A549 (cell line): ENCODE results near the gene R3HDM2. TPM values are rescaled to one million over a fixed set of nuclear protein-coding genes. Genes with fewer than 3 reads are reported as not detected.

Experiments
- ATAC-seq, 2 experiments: fragments of 200-7000 bp in 1 of 2; fragments of >200 bp in 1 of 2; cut with Nextera tagmentation in 1 of 2; cut with Tn5 transposase in 1 of 2; 3 replicates each; pipeline versions ENCODE4 v1.8.0 to v1.9.1; 2018 to 2020; ENCODE audit warnings: mild to moderate bottlenecking in 1 of 2, moderate library complexity in 1 of 2
- CTCF ChIA-PET: fragments of 300-600 bp; sonication (Branson Sonifier 250); formaldehyde crosslinking; extraction: SDS; loops from one replicate; lab custom pipeline; 2021; ENCODE audit warnings: antibody characterized with exemption, inconsistent platforms; lab: Yijun Ruan, JAX
- POLR2A ChIA-PET: fragments of 350-600 bp; formaldehyde crosslinking; extraction: SDS; loops from one replicate; lab custom pipeline; 2021; ENCODE audit warnings: antibody characterized with exemption, inconsistent platforms; lab: Yijun Ruan, JAX
- DNase-seq, 2 experiments: peaks; one replicate each; pipeline versions ENCODE4 v3.0.0 to v3.0.0-alpha.2; 2011 to 2016; ENCODE audit warnings: low read depth in 1 of 2, low spot score in 1 of 2
- FAIRE-seq: peaks from 2 replicates; lab custom pipeline; 2011; peaks lifted over from hg19 to GRCh38; lab: Jason Lieb, UNC
- H3K27ac ChIP-seq, 2 experiments: fragments of >200 bp; sonication (Bioruptor Twin); formaldehyde crosslinking; 3 replicates each; pipeline ENCODE4 v1.5.1; 2016 to 2017
- H3K4me1 ChIP-seq: fragments of >200 bp; sonication (Bioruptor Twin); formaldehyde crosslinking; 3 replicates; pipeline ENCODE4 v1.6.1; 2016
- H3K4me2 ChIP-seq: fragments of >200 bp; sonication (Bioruptor Twin); formaldehyde crosslinking; 3 replicates; pipeline ENCODE4 v1.6.1; 2016
- H3K4me3 ChIP-seq: fragments of >200 bp; sonication (Bioruptor Twin); formaldehyde crosslinking; 3 replicates; pipeline ENCODE4 v1.5.1; 2016
- H3K9me3 ChIP-seq: fragments of >200 bp; sonication (Bioruptor Twin); formaldehyde crosslinking; 3 replicates; pipeline ENCODE4 v1.6.1; 2016
- BCL3 ChIP-seq: fragments of >200 bp; sonication (Bioruptor Twin); formaldehyde crosslinking; IDR thresholded peaks from 3 replicates; pipeline ENCODE4 v1.6.1; 2016
- BHLHE40 ChIP-seq: IDR thresholded peaks from 2 replicates; pipeline ENCODE4 v1.6.1; 2012; ENCODE audit warnings: low read depth, low read length, inconsistent platforms
- CHD4 ChIP-seq: fragments of 200-600 bp; sonication (generic); IDR thresholded peaks from 2 replicates; pipeline ENCODE4 v1.6.1; 2016; ENCODE audit warnings: antibody characterized with exemption, mild to moderate bottlenecking, borderline replicate concordance
- EHF ChIP-seq: fragments of 250-450 bp; sonication (Bioruptor Pico); IDR thresholded peaks from 2 replicates; pipeline ENCODE4 v1.5.0; 2020; ENCODE audit warnings: mild to moderate bottlenecking
- EP300 ChIP-seq, 2 experiments: fragments of >200 bp; sonication (Bioruptor Twin); formaldehyde crosslinking; IDR thresholded peaks; 2 replicates in 1 of 2; 3 replicates in 1 of 2; pipeline ENCODE4 v1.6.1; 2016 to 2017
- ESRRA ChIP-seq: fragments of 150-350 bp; IDR thresholded peaks from 2 replicates; pipeline ENCODE4 v1.6.1; 2014; ENCODE audit warnings: mild to moderate bottlenecking, low read length, borderline replicate concordance
- HEYL ChIP-seq: fragments of 250-450 bp; sonication (Bioruptor Pico); IDR thresholded peaks from 2 replicates; pipeline ENCODE4 v1.8.0; 2021; ENCODE audit warnings: mild to moderate bottlenecking, moderate library complexity
- HOXB13 ChIP-seq: fragments of 250-450 bp; sonication (Bioruptor Pico); IDR thresholded peaks from 2 replicates; pipeline ENCODE4 v1.5.0; 2020; ENCODE audit warnings: low read depth, mild to moderate bottlenecking, moderate library complexity
- MAZ ChIP-seq: fragments of 150-350 bp; IDR thresholded peaks from 2 replicates; pipeline ENCODE4 v1.6.1; 2014; ENCODE audit warnings: antibody characterized with exemption, low read depth, low read length, borderline replicate concordance
- PHF8 ChIP-seq: fragments of 200-600 bp; sonication (generic); IDR thresholded peaks from 2 replicates; pipeline ENCODE4 v1.6.1; 2016; ENCODE audit warnings: low read depth, mild to moderate bottlenecking, antibody characterized with exemption, moderate library complexity, borderline replicate concordance
- POLR2A ChIP-seq: IDR thresholded peaks from 2 replicates; pipeline ENCODE4 v1.6.1; 2012; ENCODE audit warnings: mild to moderate bottlenecking, low read length
- POLR2AphosphoS2 ChIP-seq: conservative IDR thresholded peaks from 2 replicates; pipeline ENCODE4 v1.6.1; 2012; ENCODE audit warnings: low read length, improper control_type of control experiment, inconsistent platforms
- RCOR1 ChIP-seq: fragments of 150-350 bp; IDR thresholded peaks from 2 replicates; pipeline ENCODE4 v1.6.1; 2014; ENCODE audit warnings: antibody characterized with exemption, low read length, low read depth
- REST ChIP-seq: fragments of 200-600 bp; sonication (generic); IDR thresholded peaks from 2 replicates; pipeline ENCODE4 v1.6.1; 2016; ENCODE audit warnings: antibody characterized with exemption, mild to moderate bottlenecking, moderate library complexity
- RFX5 ChIP-seq: fragments of 450-650 bp; IDR thresholded peaks from 2 replicates; pipeline ENCODE4 v1.7.1; 2014; ENCODE audit warnings: antibody characterized with exemption, mild to moderate bottlenecking, moderate library complexity
- SMC3 ChIP-seq: fragments of >200 bp; sonication (Bioruptor Twin); formaldehyde crosslinking; IDR thresholded peaks from 3 replicates; pipeline ENCODE4 v1.6.1; 2018; ENCODE audit warnings: inconsistent platforms
- TFCP2L1 ChIP-seq: fragments of 250-450 bp; sonication (Bioruptor Pico); IDR thresholded peaks from 2 replicates; pipeline ENCODE4 v1.5.0; 2021; ENCODE audit warnings: mild to moderate bottlenecking
- ZFP36 ChIP-seq: fragments of 450-650 bp; IDR thresholded peaks from 2 replicates; pipeline ENCODE4 v1.6.1; 2014; ENCODE audit warnings: borderline replicate concordance; ENCODE audit not compliant: partially characterized antibody
- ZSCAN20 ChIP-seq: fragments of 250-450 bp; sonication (Bioruptor Pico); IDR thresholded peaks from 2 replicates; pipeline ENCODE4 v1.8.0; 2022; ENCODE audit warnings: mild to moderate bottlenecking, moderate library complexity
- WGBS: methylation state at CpG from one replicate; pipeline ENCODE4 v1.1.6; 2017; ENCODE audit errors: missing lambda C conversion rate; 5-methylcytosine and 5-hydroxymethylcytosine counted together
- polyA plus RNA-seq, 4 experiments: library from polyadenylated mRNA; depleted of rRNA in 3 of 4; stranded (reverse); fragments of >200 nt; fragmentation: RNase III in 1 of 4; extraction: RNeasy Plus Mini Kit Qiagen cat#74134 plus additional on column Dnase treatment in 1 of 4; gene quantifications; 2 replicates in 3 of 4; 3 replicates in 1 of 4; pipeline ENCODE4 v1.2.3, GENCODE V29; 2011 to 2017
- TF ChIP-seq, protein P1 (sequence below): fragments of >200 bp; sonication (Bioruptor Twin); formaldehyde crosslinking; IDR thresholded peaks from 3 replicates; pipeline ENCODE4 v1.5.1; 2016
- TF ChIP-seq, protein P2 (sequence below): fragments of 250-450 bp; sonication (Bioruptor Pico); IDR thresholded peaks from 2 replicates; pipeline ENCODE4 v1.5.0; 2021; ENCODE audit warnings: mild to moderate bottlenecking, moderate library complexity, borderline replicate concordance
- TF ChIP-seq, protein P3 (sequence below): IDR thresholded peaks from 2 replicates; pipeline ENCODE4 v1.6.1; 2012; ENCODE audit warnings: low read depth, borderline replicate concordance
- TF ChIP-seq, protein P4 (sequence below): fragments of 150-350 bp; IDR thresholded peaks from 2 replicates; pipeline ENCODE4 v1.6.1; 2014; ENCODE audit warnings: low read depth, mild to moderate bottlenecking, low read length

R3HDM2 gene
- polyA plus RNA-seq, 2 of the 4 experiments (the other 2 are of a cell fraction), result 14.0 to 30.6 TPM

GRCh38 chr12:57431654-57432188, 878 bp upstream of the R3HDM2 start:
- TF ChIP-seq POLR2A, result no peak
- no peak for TF ChIP-seq CHD4
- no peak for TF ChIP-seq TFCP2L1
- CTCF ChIA-PET, result interaction anchor here (1.7 to 4.8 kb wide), 2 partner anchors 21 to 124 kb away, joined by 5 to 32 read pairs; no protein-coding TSS in a partner anchor
- POLR2A ChIA-PET, result no interaction called here
- no peak for DNase-seq
- Histone ChIP-seq H3K4me2 (peak overlapping the region; percentile 91), H3K4me1 (peaks cover 24% of the 10 kb centered on the region; the same call in 2 of the 3 replicates), H3K9me3 (no peaks in the 10 kb centered on the region), H3K27ac (peak overlapping the region; percentile 96 to 98), H3K4me3 (peak overlapping the region; percentile 53; the same call in 2 of the 3 replicates)
- ATAC-seq, result no peak
- no peak for FAIRE-seq
- WGBS, result 86% methylated on average over 11 of the region's 11 CpGs

DNA sequence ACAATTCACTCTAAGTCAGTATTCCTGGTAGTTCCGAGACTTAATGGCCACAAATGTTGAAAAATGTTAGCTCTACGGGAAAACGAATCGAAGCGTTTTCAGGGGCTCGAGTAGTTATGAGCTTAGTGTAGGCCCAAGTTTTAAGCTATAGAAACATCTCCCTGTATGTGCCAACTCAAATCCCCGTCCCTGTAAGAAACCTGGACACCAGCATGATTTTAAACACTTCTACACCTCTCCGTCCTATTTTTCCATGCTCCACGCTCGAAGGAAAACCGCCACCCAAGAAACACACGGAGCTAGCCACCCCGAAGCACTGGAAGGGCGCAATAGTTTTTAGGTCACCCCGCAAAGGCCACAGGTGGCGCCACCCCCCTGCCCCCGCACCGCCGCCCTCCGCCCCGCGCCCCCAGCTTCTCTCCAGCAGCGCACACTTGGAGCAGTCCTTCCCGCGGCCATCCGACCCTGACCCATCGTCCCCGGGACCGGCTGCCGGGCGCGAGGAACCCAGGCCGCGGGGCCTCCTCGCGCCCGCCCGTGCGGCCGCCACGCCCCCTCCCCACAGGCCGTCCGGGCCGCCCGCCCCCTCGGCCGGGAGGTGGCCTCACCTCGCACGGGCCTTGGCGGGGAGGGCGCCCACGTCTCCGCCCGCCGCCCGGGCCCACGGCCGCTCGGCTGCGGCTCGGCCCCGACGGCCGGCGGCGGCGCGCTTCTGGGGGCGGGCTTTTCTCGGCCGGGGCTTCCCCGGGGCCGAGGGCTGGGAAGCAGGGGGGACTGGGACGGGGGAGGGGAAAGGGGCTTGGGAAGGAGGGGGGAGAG, 522 bp downstream of the R3HDM2 start:
- no peaks in the 10 kb centered on the region for H3K9me3 ChIP-seq
- no peak for FAIRE-seq
- ATAC-seq, result peak; percentile 78 to 86
- peak overlapping the region; percentile 91 for H3K4me2 ChIP-seq
- POLR2A ChIA-PET, result interaction anchor here (0.6 to 1.2 kb wide), 9 partner anchors 9 to 90 kb away, joined by 3 to 13 read pairs (median 4); no protein-coding TSS in a partner anchor
- H3K4me3 ChIP-seq, result peak overlapping the region; percentile 53
- peak in 1 of 2 experiments; percentile 50 for DNase-seq
- CTCF ChIA-PET, result interaction anchor here (0.6 to 3.1 kb wide), 13 partner anchors 16 to 153 kb away, joined by 3 to 26 read pairs (median 3); partner anchors contain the start of genes GLI1 and INHBE
- peak overlapping the region; percentile 96 to 98 for H3K27ac ChIP-seq
- H3K4me1 ChIP-seq, result peaks cover 24% of the 10 kb centered on the region; the same call in 2 of the 3 replicates
- WGBS, result 1% methylated on average over 15 of the region's 74 CpGs
- TF ChIP-seq POLR2A, result peak; percentile 64
- TF ChIP-seq, protein P1, sequence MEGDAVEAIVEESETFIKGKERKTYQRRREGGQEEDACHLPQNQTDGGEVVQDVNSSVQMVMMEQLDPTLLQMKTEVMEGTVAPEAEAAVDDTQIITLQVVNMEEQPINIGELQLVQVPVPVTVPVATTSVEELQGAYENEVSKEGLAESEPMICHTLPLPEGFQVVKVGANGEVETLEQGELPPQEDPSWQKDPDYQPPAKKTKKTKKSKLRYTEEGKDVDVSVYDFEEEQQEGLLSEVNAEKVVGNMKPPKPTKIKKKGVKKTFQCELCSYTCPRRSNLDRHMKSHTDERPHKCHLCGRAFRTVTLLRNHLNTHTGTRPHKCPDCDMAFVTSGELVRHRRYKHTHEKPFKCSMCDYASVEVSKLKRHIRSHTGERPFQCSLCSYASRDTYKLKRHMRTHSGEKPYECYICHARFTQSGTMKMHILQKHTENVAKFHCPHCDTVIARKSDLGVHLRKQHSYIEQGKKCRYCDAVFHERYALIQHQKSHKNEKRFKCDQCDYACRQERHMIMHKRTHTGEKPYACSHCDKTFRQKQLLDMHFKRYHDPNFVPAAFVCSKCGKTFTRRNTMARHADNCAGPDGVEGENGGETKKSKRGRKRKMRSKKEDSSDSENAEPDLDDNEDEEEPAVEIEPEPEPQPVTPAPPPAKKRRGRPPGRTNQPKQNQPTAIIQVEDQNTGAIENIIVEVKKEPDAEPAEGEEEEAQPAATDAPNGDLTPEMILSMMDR, result peak; percentile 23; the same call in 1 of the 3 replicates
- no peak for TF ChIP-seq HEYL (CRISPR knock-in tag)
- TF ChIP-seq, protein P2, sequence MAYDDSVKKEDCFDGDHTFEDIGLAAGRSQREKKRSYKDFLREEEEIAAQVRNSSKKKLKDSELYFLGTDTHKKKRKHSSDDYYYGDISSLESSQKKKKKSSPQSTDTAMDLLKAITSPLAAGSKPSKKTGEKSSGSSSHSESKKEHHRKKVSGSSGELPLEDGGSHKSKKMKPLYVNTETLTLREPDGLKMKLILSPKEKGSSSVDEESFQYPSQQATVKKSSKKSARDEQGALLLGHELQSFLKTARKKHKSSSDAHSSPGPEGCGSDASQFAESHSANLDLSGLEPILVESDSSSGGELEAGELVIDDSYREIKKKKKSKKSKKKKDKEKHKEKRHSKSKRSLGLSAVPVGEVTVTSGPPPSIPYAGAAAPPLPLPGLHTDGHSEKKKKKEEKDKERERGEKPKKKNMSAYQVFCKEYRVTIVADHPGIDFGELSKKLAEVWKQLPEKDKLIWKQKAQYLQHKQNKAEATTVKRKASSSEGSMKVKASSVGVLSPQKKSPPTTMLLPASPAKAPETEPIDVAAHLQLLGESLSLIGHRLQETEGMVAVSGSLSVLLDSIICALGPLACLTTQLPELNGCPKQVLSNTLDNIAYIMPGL (CRISPR knock-in tag), result no peak
- TF ChIP-seq, protein P3, sequence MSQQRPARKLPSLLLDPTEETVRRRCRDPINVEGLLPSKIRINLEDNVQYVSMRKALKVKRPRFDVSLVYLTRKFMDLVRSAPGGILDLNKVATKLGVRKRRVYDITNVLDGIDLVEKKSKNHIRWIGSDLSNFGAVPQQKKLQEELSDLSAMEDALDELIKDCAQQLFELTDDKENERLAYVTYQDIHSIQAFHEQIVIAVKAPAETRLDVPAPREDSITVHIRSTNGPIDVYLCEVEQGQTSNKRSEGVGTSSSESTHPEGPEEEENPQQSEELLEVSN, result no peak
- no peak for TF ChIP-seq HOXB13 (CRISPR knock-in tag)
- no peak for TF ChIP-seq ESRRA
- TF ChIP-seq, protein P4, sequence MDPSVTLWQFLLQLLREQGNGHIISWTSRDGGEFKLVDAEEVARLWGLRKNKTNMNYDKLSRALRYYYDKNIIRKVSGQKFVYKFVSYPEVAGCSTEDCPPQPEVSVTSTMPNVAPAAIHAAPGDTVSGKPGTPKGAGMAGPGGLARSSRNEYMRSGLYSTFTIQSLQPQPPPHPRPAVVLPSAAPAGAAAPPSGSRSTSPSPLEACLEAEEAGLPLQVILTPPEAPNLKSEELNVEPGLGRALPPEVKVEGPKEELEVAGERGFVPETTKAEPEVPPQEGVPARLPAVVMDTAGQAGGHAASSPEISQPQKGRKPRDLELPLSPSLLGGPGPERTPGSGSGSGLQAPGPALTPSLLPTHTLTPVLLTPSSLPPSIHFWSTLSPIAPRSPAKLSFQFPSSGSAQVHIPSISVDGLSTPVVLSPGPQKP, result no peak
- TF ChIP-seq EP300 (IDR thresholded peaks at IDR 0.05), result no peak
- TF ChIP-seq ZFP36, result no peak
- TF ChIP-seq BCL3, result no peak; the same call in 1 of the 3 replicates
- TF ChIP-seq RCOR1, result no peak
- no peak for TF ChIP-seq REST
- TF ChIP-seq POLR2AphosphoS2, result no peak
- no peak for TF ChIP-seq SMC3
- TF ChIP-seq MAZ, result no peak
- TF ChIP-seq RFX5, result no peak
- no peak for TF ChIP-seq ZSCAN20 (CRISPR knock-in tag)
- TF ChIP-seq PHF8, result 0 out of 2 replicates have a peak, but pooled peaks have one; percentile 23
- TF ChIP-seq BHLHE40, result no peak
- TF ChIP-seq EHF (CRISPR knock-in tag), result no peak
